Endothelial cell of umbilical vein (primary cell): ENCODE measurements around the gene LY6G6C. TPM values are rescaled to one million over a fixed set of nuclear protein-coding genes. Genes with fewer than 3 reads are reported as not detected.

ENCODE experiments used
- BruUV-seq: library from RNA; stranded (reverse); fragments of 400-500 nt; replicated peaks from 2 replicates; lab custom pipeline; 2021; lab: Mats Ljungman, UMichigan
- CTCF ChIA-PET: fragments of 300-600, 350-600 bp; sonication (Branson Sonifier 250); formaldehyde crosslinking; loops from one replicate; lab custom pipeline; 2021; ENCODE audit warnings: antibody characterized with exemption, inconsistent platforms; lab: Charles Lee
- POLR2A ChIA-PET: fragments of 300-600, 350-600 bp; sonication (Branson Sonifier 250); formaldehyde crosslinking; loops from one replicate; lab custom pipeline; 2021; ENCODE audit warnings: antibody characterized with exemption, inconsistent platforms; lab: Charles Lee
- DNase-seq: peaks from one replicate; pipeline ENCODE4 v3.0.0-alpha.2; 2011; ENCODE audit warnings: low read depth, low spot score
- FAIRE-seq: peaks from 2 replicates; lab custom pipeline; 2011; peaks lifted over from hg19 to GRCh38; lab: Jason Lieb, UNC
- H2AFZ ChIP-seq: 2 replicates; pipeline ENCODE4 v1.6.0; 2012; ENCODE audit warnings: low read depth, low read length, control low read depth, inconsistent platforms
- H3K27ac ChIP-seq: 2 replicates; pipeline ENCODE4 v1.5.1; 2011; ENCODE audit warnings: low read depth, mild to moderate bottlenecking, control low read depth, low read length, moderate library complexity; ENCODE audit not compliant: insufficient read depth
- H3K27me3 ChIP-seq, 2 experiments: 2 replicates each; pipeline versions ENCODE4 v1.6.0 to v1.6.1; 2011; ENCODE audit warnings: low read length in 2 of 2, mixed read lengths in 1 of 2; ENCODE audit not compliant: control insufficient read depth in 2 of 2, insufficient read depth in 2 of 2
- H3K36me3 ChIP-seq, 2 experiments: 2 replicates in 1 of 2; 3 replicates in 1 of 2; pipeline ENCODE4 v1.5.1; 2011; ENCODE audit warnings: low read length in 2 of 2, mild to moderate bottlenecking in 1 of 2, moderate library complexity in 1 of 2; ENCODE audit not compliant: control insufficient read depth in 2 of 2, insufficient read depth in 2 of 2; ENCODE audit errors: extremely low read depth in 1 of 2
- H3K4me1 ChIP-seq: 3 replicates; pipeline ENCODE4 v1.5.1; 2011; ENCODE audit warnings: mild to moderate bottlenecking, low read length; ENCODE audit not compliant: control insufficient read depth, insufficient read depth; ENCODE audit errors: extremely low read depth
- H3K4me2 ChIP-seq: 2 replicates; pipeline ENCODE4 v1.6.1; 2011; ENCODE audit warnings: low read length, control low read depth, mixed read lengths; ENCODE audit not compliant: insufficient read depth
- H3K4me3 ChIP-seq, 3 experiments: fragments of 200-600 bp in 1 of 3; sonication (generic), shearing (Covaris generic) in 1 of 3; replicated peaks in 1 of 3; 2 replicates each; pipeline ENCODE4 v1.5.1; 2011 to 2016; ENCODE audit warnings: control low read depth in 3 of 3, low read length in 3 of 3, mild to moderate bottlenecking in 2 of 3, inconsistent platforms in 1 of 3, low read depth in 1 of 3, moderate library complexity in 1 of 3; ENCODE audit not compliant: insufficient read depth in 1 of 3
- H3K79me2 ChIP-seq: 2 replicates; pipeline ENCODE4 v1.6.0; 2012; ENCODE audit warnings: low read length, inconsistent platforms; ENCODE audit not compliant: control insufficient read depth, insufficient read depth
- H3K9ac ChIP-seq: replicated peaks from 2 replicates; pipeline ENCODE3; 2011; ENCODE audit warnings: low read length, control low read depth; ENCODE audit not compliant: insufficient read depth; ENCODE audit errors: extremely low read depth
- H3K9me1 ChIP-seq: replicated peaks from 3 replicates; pipeline ENCODE4 v1.6.0; 2011; ENCODE audit warnings: mild to moderate bottlenecking, low read length; ENCODE audit not compliant: control insufficient read depth, insufficient read depth; ENCODE audit errors: extremely low read depth
- H3K9me3 ChIP-seq: replicated peaks from 2 replicates; pipeline ENCODE4 v1.5.1; 2012; ENCODE audit warnings: low read length, inconsistent platforms; ENCODE audit not compliant: control insufficient read depth, insufficient read depth
- H4K20me1 ChIP-seq: replicated peaks from 2 replicates; pipeline ENCODE3; 2011; ENCODE audit warnings: mild to moderate bottlenecking, low read length; ENCODE audit not compliant: control insufficient read depth, insufficient read depth; ENCODE audit errors: extremely low read depth
- CTCF ChIP-seq, 2 donors: IDR thresholded peaks; 1 replicate in 1 of 2; 2 replicates in 1 of 2; pipeline ENCODE4 v1.5.1; 2011; ENCODE audit warnings: low read length in 2 of 2, mild to moderate bottlenecking in 2 of 2, moderate library complexity in 2 of 2, control low read depth in 1 of 2, inconsistent platforms in 1 of 2, low read depth in 1 of 2; ENCODE audit not compliant: insufficient read depth in 1 of 2; ENCODE audit errors: extremely low read depth in 1 of 2
- GATA2 ChIP-seq: IDR thresholded peaks from 2 replicates; pipeline ENCODE4 v1.7.0; 2011; ENCODE audit warnings: low read depth, mild to moderate bottlenecking, moderate library complexity, mixed read lengths, low read length; ENCODE audit not compliant: insufficient read length, insufficient read depth
- dilution Hi-C: fragments of 300-500 bp; cut with MboI; formaldehyde crosslinking; loops from one replicate; pipeline ENCODE4 v1.15.0; 2019; ENCODE audit warnings: low sequenced_read_pairs; ENCODE audit not compliant: extremely low pct_ligation_motif_present
- intact Hi-C: fragments of 100-400 bp; cut with micrococcal nuclease; formaldehyde crosslinking; loops from one replicate; pipeline ENCODE4 v1.10.0; 2022
- polyA plus RNA-seq, 4 experiments: library from polyadenylated mRNA; depleted of rRNA in 3 of 4; stranded (reverse) in 3 of 4; unstranded in 1 of 4; fragments of >200 nt; gene quantifications; 2 replicates each; pipeline versions ENCODE4 v1.2.1 to v1.2.3, GENCODE V29; 2011 to 2012; ENCODE audit warnings: missing spikeins in 1 of 4
- total RNA-seq: library from RNA; stranded (reverse); gene quantifications from 2 replicates; pipeline ENCODE4 v1.2.3, GENCODE V29; 2021

Gene LY6G6C
- total and polyA plus RNA-seq, 2 donors (not counting 3 experiments of a cell fraction or from before 2014, with no cell fraction given) = 0.33 TPM; not detected in 1

- Histone ChIP-seq H4K20me1 (no peaks in the 10 kb centered on the region), H3K4me2 (no peak overlapping the region), H2AFZ (no peak overlapping the region), H3K9me3 (no peaks in the 10 kb centered on the region), H3K9me1 (no peaks in the 10 kb centered on the region), H3K9ac (no peak overlapping the region), H3K27me3 (no peaks in the 10 kb centered on the region), H3K4me3 (no peak overlapping the region), H3K27ac (no peak overlapping the region), H3K79me2 (no peaks in the 10 kb centered on the region), H3K36me3 (no peaks in the 10 kb centered on the region), H3K4me1 (no peaks in the 10 kb centered on the region)
- CTCF ChIA-PET = interaction anchor here (0.5 to 6.6 kb wide), 34 partner anchors 8 to 222 kb away, joined by 3 to 61 read pairs (median 5); partner anchors contain the start of genes ABHD16A, CLIC1, DDAH2 and HSPA1B
- DNase-seq (peak; percentile 66), FAIRE-seq (no peak)
- dilution Hi-C loops (no loop called here), intact Hi-C loops (loop anchor here (1.0 to 5.0 kb wide), 4 partner anchors 32 to 223 kb away; partner anchors contain the start of genes ATP6V1G2, DDAH2 and NFKBIL1)
- BruUV-seq = no TSS peak
- peak; percentile 83 to 88 for TF ChIP-seq CTCF (IDR thresholded peaks at IDR 0.05; ENCODE audit: extremely low read depth in 1 of 2, insufficient read depth in 1 of 2, low read depth in 1 of 2, low read length in 2 of 2)
- TF ChIP-seq GATA2 = no peak
- POLR2A ChIA-PET = interaction anchor here (0.7 to 1.2 kb wide), 4 partner anchors 34 to 45 kb away, joined by 3 to 4 read pairs (median 3); partner anchors contain the start of genes CLIC1, DDAH2, HSPA1A and HSPA1L
Observed at GRCh38 chr6:31769684-31770371, 48.3 kb upstream of the LY6G6C start.
